Activated T-cell treated with anti-CD3 and anti-CD28 coated beads for 24 hours (primary cell): Measurements from ENCODE around the gene ETF1.

ENCODE experiments used
- DNase-seq: peaks from one replicate; pipeline ENCODE4 v3.0.0-alpha.2; 2020; ENCODE audit warnings: low read depth

ETF1 gene

DNA sequence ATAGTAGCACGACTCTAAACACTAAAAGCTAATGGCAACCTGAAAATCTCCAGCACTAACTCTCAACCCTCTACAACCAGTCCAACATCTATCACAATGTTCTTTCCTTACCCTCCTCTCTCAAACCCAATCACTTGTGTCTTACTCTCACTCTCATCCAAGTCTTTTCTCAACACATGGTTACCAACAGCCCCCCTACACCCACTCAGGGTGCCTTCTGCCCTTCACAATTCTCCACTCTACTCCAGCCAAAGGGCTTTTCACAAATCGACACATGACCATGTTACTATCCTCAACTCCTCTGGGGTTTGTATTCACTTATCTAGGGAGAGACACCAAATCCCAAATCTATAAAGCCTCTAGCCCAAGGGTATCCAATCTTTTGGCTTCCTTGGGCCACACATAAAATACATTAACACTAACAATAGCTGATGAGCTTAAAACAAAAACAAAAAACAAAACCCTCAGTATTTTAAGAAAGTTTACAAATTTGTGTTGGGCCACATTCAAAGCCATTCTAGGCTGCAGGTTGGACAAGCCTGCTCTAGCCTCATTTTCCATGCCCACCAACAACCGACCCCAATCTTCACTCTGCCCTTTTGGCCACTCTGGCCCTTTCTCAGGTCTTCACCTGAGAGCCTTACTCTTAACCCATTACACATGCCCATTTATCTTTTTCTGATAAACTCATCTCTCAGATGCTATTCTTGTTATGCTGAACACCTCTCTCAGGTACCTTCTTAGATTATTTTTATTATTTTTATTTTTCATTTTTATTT lies 20.5 kb upstream of the ETF1 start:
- DNase-seq, result no peak

DNA sequence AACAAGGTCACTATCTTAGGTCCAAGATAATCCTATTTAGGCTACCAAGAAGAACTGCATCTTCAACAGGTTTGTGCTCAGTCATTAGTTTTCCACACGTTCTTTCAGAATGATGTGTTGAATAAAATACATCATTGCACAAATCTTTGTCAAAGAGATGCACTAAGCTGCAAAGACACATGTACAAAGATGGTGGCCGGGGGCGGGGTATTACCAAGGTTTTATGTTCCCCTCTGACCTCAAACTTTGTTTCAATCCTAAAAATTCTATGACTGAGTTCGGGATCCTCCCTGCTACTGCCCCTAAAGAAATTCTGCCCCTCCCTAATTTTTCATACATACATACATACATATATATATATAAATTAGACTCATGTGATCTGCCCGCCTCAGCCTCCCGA lies 17.9 kb upstream of the ETF1 start:
- DNase-seq, result no peak

DNA sequence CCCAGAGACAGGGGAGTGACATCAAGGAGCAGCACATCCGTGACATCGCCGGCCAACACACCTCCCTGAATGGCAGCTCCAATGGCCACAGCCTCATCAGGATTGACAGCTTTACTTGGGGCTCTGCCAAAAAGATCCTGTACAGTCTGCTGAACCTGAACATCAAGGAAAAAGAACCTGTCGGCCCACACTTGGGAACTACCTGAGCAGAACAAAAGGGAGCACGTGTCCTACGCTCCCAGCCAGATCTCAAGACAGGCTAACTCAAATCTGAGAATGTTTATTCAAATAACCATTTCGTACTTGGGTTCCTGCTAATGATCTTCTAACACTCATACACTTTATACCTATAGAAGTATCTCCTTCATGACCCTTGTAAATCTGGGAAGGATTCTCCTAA lies 16.9 kb upstream of the ETF1 start:
- no peak for DNase-seq

DNA sequence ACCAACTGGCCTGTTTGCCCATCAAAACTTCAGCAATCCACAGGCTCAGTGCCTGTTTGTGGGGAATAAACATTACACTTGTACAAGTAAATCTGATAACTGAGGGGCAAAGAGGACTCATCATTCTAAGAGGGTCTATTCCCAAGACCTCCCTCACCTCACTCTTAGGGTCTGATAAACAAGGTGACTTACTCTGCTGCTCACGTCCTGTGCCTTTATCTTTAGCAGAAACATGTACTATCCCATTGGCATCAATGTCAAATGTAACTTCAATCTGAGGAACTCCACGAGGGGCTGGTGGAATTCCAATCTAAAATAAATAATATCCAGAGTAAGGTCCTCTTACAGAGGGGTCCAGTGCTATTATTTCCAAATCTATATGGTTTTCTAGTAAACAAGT lies 14.6 kb upstream of the ETF1 start:
- no peak for DNase-seq

DNA sequence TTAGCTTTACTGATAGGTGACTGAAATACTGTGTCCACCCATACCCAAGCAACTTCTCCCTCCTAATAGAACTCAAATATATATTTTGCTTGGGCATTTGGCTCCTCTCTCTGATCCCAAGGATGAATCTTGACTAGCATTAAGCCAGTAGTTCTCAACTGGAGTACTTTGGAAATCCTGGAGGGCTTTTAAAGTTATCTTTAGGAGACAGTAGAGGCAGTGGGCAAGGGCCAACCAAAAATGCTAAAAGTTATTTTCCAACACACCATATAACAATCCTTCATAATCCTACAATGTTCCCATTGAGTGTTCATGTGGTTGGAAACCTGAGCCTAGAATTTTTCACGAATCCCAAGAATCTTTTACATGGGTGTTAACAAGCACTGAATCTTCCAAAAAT lies 11.1 kb upstream of the ETF1 start:
- DNase-seq, result no peak

DNA sequence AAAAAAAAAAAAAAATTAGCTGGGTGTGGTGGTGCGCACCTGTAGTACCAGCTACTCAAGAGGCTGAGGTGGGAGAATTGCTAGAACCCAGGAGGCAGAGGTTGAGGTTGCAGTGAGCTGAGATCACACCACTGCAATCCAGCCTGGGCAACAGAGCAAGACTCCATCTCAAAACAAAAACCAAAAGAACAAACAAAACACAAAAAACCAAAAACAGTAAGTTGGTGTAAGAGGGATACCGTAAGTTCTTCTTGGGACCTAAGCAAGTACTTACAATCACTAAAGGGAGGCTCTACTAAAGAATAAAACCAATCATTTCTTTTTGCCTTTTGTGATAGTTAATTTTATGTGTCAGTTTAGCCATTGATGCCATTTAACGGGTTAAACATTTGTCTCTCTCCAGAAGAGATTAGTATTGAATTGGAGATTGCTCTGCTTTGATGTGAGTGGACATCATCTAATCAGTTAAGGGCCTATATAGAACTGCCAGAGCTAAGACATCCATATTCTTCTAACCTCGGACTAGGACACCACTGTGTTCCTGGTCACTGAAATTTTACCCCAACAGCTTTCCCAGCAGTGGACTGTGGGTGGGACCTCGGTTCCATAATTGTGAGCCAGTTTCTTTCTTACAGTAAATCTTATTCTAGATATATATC lies 10.5 kb upstream of the ETF1 start:
- DNase-seq, result no peak

DNA sequence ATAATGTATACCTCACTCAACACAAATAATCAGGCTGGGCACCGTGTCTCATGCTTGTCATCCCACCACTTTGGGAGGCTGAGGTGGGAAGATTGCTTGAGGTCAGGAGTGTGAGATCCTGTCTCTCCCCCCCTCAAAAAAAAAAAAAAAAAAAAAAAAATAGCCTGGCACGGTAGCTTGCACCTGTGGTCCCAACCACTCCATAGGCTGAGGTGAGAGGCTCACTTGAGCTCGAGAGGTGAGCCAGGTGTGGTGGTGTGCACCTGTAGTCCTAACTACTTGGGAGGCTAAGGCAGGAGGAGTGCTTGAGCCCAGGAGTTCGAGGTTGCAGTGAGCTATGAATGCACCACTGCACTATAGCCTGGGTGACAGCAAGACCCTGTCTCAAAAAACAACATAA lies 9.6 kb upstream of the ETF1 start:
- no peak for DNase-seq

DNA sequence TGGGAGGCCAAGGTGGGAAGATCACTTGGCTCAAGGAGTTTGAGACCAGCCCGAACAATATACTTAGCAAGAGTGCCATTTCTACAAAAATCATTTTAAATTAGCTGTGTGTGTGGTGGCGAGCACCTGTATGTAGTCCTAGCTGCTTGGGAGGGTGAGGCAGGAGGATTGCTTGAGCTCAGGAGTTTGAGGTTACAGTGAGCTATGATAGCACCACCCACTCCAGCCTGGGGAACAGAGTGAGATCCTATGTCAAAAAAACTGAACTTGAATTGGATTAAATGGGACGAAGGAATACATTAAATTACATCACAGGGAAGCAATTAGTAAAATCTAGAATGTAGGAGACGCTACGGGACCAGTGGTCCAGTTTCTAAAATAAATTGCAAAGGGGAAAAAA lies 6.4 kb upstream of the ETF1 start:
- no peak for DNase-seq

DNA sequence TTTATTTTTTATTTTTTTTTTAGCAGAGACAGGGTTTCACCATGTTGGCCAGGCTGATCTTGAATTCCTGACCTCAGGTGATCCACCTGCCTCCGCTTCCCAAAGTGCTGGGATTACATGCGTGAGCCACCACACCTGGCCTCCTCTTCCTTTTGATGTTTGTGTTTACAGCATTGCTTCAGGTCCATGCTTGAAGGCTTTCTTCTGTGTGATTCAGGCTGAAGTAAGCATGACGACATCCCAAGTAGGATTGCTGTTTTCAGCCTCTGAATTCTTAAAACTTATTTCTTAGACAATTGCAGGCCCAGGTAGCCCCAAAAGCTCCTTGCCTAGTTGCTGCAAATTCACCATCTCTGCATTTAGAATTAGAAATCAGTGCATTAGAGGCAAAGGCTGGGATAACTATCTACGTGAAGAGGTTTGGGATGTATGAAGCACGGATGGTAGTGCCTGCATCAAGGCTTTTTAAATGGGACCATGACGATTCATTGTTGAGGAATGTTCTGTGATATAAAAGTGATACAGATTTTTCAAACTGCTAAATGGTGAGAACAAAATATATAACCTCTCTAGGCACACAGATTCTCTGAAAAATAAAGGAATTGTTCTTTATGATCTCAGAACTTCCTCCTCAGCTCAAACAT lies 3.0 kb upstream of the ETF1 start:
- no peak for DNase-seq

DNA sequence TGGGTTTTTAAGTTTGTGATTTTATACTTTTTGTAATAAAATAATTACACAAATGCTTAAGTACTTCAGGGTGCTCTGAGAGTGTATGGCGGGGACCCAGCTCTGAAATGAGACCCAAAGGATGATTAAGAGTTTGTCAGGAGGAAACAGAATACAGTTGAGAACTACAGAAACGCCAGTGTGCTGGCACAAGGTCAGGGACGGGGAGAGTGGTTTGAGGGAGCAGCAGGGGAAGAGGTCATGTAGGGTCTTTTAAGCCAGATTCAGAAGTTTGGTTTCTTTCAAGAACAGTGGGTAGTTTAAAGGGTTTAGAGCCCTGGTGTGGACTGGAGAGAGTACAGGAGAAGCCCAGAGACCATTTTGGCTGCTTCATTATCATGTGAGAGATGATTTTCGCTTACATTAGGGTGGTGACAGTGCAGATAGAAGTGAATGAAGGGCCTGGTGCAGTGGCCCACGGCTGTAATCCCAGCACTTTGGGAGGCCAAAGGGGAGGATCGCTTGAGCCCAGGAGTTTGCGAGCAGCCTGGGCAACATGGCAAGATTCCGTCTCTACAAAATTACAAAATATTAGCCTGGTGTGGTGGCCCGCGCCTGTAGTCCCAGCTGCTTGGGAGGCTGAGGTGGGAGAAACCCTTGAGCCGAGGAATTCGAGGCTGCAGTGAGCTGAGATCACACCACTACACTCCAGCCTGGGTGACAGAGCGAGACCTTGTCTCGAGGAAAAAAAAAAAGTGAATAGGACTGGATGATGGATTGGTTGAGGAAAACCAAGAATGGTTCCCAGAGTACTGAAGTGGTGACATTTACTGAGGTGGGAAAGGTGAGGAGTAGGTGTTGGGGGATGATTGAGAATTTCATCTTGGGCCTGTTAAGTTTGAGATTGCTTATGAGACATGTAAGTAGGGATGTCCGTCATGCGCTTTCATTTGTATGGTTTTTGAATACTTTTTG lies 1.4 kb upstream of the ETF1 start:
- no peak for DNase-seq

DNA sequence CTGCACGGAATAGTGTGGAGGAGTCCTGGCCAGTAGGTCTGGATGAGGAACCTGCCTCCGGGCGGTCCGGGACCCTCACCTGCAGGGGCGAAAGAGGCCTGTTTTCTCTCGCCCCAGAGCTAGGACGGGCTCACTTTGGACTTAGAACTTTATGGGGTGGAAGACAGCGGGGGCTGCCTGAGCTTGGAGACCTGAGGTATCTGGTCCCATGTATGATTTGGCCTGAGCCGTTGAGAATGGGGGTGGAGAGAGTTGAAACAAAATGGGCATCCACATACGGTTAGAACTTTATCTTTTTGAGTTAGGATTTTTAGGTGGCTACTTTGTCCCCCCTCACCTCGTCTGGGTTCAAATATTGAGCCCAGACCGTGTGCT lies 681 bp upstream of the ETF1 start:
- DNase-seq, result no peak

DNA sequence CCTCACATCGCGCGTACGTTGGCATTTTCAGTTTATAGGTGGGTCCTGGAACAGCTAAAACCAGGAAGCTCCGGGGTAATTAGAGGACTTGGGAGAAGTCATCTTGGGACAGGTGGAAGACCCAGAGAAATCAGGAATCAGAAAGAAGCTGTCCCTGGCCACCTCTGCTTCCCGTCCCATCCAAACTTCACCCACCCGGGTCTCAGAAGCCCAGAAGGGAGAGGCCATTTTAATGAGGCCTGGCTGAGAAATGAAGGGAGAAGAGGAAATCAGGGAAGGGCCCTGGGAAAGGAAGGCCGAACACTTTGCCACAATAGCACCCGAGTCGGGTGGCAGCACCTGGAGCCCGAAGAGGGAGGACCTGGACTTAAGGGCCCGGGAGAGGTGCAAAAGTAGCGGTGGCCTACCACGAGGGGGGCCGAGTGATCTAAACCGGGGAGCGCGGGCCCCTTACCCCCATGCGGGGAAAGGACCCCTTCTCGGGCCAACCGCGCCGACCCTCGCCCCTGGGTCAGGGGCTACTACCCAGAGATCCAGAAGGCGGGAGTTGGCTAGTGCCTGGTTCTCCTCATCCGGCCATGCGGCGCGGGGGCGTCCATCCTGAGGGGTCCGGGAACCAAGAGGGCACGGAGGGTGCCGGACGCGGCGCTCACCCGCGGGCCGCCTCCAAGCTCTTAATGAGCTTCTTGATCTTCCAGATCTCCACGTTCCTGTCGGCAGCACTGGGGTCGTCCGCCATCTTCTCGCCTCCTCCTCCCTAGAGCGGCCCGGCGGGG lies 668 bp downstream of the ETF1 start:
- no peak for DNase-seq

DNA sequence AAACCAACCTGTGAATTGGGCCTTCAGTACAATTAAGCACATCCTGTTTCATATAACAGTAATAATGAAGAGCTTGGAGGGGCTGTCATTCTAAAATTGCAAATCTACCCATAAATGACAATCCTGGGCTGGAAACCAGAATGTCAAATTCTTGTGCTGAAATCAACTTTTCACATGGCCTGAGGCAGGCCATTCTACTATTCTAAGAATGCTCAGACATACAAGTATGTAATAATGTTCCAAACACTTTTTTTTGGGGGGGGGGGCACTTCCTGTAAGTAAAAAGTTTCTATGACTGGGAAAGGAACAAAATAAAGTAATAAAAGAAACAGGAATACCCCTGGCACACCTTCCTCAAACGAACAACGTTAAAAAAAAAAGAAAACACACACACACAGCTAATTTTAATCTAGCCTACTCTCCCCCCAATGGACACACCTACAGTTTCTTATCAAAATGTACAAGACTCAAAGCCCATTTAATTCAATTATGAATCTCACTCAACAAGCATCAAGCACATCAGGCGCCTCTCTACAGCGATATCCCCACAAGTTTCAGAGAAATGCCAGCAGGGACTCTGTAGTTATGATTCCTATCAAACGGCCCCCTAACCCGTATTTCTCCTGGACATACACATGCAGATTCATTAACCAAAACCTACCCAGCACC lies 1.4 kb downstream of the ETF1 start:
- no peak for DNase-seq

DNA sequence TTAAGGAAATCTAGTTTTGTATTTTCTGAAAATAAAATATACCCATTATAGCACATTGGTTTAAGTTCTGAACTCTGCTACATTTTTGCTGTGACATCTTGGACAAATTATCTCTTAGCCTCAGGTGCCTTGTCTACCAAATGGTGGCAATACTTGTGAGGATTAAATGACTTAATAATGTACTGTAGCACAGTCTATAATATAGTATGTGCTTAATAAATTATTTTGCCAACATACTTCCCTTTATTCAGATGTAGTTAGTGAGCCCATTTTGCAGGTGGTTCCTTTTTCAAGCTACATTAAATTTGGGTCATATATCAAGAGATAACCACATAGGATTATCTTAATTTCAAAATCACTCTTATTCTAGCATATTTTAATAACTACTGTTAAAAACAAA lies 3.2 kb downstream of the ETF1 start:
- no peak for DNase-seq

DNA sequence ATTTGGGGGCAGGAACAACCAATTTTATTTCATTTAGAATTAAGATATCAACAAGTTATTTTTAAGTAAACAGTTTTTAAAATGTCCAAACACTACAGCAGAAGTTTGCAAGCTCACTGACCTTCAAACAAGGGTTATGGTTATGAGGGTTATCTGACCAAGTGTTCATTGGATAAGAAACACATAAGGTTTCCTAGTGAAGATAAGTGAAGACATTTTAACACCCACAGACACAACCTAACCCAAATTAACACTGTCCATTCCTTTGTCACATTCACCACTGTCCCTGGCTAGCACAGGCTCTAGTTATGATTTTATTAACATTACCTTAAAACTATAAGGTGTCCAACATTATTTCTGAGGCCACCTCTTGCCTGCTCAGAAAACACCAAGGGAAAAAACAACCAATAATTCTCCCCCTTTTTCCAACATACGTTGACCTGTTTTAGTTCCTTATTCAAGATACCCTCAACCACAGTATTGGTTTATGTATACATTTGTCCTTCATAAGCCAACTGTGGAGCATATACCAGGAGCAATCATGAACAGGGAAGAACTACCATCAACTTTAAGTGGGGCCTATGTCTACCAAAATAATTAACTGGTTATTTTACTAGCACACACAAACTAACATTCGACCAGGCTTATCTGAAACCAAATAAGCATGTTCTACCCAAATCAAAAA lies 4.0 kb downstream of the ETF1 start:
- no peak for DNase-seq

DNA sequence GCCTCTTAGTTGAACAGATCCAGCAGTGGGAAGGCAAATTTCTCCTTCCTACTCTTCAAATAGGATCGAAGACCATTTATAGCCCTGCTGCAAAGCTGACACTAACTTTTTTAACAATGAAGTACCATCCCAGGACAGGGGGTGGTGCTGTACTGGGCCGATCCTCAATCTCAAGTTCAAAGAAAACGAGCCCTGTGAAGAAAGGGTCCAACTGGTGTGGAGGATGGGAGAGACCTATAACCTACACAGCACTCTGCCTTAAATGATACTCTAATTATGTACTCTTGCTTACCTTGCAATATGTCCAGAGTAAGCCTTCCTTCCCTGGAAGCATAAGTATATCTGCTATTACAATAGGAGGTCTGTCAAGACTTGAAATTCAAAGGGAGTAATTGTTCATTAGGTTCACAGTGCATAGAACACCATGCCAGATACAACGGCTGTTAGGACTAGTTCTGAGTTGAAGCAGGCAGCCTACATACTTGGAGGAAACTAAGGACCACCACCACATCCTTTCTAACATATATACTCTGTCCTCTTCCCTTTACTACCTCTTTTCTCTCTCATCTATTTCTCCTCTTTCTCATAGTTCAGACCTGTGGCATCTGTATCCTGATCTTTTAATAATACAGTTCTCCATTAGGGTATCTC lies 6.2 kb downstream of the ETF1 start:
- no peak for DNase-seq

DNA sequence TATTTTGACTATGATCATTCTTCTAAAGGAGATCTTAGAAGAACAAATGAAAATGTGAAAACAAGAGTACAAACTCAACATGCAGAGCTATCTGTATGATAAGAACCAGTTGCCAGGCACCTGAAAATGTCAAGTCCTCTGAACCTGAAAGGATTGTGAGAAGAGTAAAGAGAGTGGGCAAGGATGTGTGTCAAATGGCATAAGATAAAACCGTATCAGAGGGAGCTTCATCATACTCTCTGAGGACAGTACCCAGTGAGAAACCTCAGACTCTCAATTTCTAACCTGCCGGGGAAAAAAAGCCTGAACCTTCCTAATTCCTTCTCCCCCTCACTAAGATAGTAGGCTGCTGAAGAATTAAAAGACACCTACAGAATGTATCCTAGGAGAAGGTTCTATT lies 6.8 kb downstream of the ETF1 start:
- no peak for DNase-seq

DNA sequence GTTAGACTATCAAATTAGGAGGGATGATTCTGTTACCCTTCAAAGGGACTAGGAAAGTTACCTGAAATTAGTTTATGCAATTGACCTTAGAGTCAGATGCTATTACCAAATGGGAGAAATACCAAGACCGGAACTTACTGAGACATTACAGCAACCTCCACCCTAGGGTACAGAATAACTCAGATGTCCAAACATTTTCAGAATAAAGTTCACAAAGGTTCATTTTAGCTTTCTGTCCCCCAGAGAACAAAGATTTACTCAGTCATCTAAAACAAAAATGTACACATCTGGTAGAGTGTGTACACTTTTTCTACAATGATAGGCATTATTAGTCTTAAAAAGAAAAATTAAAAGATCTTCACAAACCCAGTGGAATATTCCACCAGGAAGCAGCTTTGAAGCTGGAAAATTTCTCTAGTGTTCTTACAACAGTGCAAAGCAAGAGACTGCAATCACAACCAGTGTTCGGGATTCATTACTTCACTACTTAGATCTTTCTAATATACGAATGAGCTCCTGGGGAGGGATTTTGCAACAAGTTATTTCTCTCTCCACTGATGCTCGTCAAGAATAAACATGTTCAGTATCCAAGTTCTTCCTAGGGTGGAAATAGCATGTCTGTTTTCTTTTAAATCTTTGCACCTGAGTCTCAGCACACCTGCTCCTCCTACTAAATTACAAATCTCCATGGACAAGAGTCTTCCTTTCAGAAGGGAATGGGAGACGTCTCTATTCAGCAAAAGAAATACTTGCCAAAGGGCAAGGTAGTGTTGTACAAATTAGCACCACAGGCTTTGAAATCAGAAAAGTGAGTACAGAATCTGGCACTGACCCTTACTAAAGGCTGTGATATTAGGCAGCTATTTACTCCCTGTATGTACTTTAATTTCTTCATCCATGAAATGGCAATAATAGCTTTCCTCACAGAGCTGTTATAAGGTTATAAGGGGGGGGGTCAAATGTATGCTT lies 8.8 kb downstream of the ETF1 start:
- no peak for DNase-seq

DNA sequence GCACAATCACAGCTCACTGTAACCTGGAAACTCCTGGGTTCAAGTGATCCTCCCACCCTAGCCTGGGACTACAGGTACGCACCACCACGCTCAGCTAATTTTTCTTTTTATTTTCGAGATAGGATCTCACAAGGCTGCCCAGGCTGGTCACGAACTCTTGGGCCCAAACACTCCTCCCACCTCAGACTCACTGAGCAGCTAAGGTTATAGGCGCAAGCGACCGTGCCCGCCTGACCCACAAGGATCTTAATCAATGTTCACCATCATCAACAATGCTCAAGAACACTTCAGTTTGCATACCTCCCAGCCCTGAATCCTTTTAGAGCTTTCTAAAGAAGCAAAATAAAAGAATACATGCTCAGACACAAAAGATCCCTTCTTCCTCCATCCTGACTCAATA lies 13.2 kb downstream of the ETF1 start:
- no peak for DNase-seq
